Gastrocnemius medialis (tissue), 4 donors: ENCODE measurements around the gene HINT3.

Source experiments
- CTCF ChIP-seq, 5 experiments: fragments of 450-650 bp in 3 of 5; fragments of 200-600 bp in 2 of 5; sonication (generic) in 2 of 5; IDR thresholded peaks in 4 of 5; conservative IDR thresholded peaks in 1 of 5; 1 replicate in 4 of 5; 2 replicates in 1 of 5; pipeline ENCODE4 v1.5.1; 2016 to 2019; ENCODE audit warnings: antibody characterized with exemption in 5 of 5, mild to moderate bottlenecking in 3 of 5, moderate library complexity in 3 of 5
- POLR2A ChIP-seq, 2 donors: fragments of 450-650 bp; IDR thresholded peaks; one replicate each; pipeline ENCODE4 v1.6.1; 2017; ENCODE audit warnings: antibody characterized with exemption in 2 of 2, mild to moderate bottlenecking in 2 of 2, moderate library complexity in 2 of 2

DNA sequence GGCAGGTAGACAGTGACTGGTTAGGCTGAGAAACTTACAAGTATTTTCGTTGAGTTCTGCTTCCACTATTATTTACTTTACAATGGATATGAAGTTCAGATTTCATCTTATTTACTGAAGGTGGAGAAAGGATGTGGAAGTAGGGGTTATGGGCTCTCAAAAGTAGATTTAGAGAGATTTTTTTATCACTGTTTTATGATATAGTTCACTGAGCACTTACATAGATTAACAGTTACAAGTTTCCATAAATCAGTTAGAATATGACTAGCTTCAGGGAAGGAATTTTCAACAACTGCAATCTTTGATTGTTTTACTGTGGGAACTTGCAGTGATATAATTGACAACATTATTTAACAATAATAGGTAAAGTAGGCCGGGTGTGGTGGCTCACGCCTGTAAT is 22.5 kb downstream of the HINT3 start:
- TF ChIP-seq CTCF (IDR thresholded peaks at IDR 0.05 in 4 of 5, conservative IDR thresholded peaks at IDR 0.05 in 1 of 5) = no peak
- no peak for TF ChIP-seq POLR2A (IDR thresholded peaks at IDR 0.05)
